ENCODE results near the gene KCNQ1. TPM values are rescaled to one million over a fixed set of nuclear protein-coding genes. Genes with fewer than 3 reads are reported as not detected.

KCNQ1 gene
- total RNA-seq, 1 experiment from 2014 or later, result 1.0 TPM

GRCh38 chr11:2669634-2670469, 225.0 kb downstream of the KCNQ1 start:
- H3K27me3 Mint-ChIP-seq (ENCODE audit: insufficient read depth, unreplicated experiment), result no peaks in the 10 kb centered on the region

GRCh38 chr11:2670541-2671100, 225.8 kb downstream of the KCNQ1 start:
- Mint-ChIP-seq H3K27ac (ENCODE audit: unreplicated experiment) (no peak overlapping the region), H3K9me3 (ENCODE audit: unreplicated experiment) (no peaks in the 10 kb centered on the region), H3K4me3 (ENCODE audit: unreplicated experiment) (no peak overlapping the region), H3K4me1 (ENCODE audit: low read depth, unreplicated experiment) (no peaks in the 10 kb centered on the region), H3K36me3 (ENCODE audit: insufficient read depth, unreplicated experiment) (peaks cover 80% of the 10 kb centered on the region), H3K27me3 (ENCODE audit: insufficient read depth, unreplicated experiment) (no peaks in the 10 kb centered on the region)
- Histone ChIP-seq H3K36me3 (ENCODE audit: control insufficient read depth, insufficient read depth, low read length) (peaks cover 13% of the 10 kb centered on the region), H3K9me3 (no peaks in the 10 kb centered on the region), H3K27me3 (replicated peaks; ENCODE audit: control insufficient read depth, insufficient read depth, low read length) (no peaks in the 10 kb centered on the region), H3K4me1 (no peaks in the 10 kb centered on the region), H3K4me3 (ENCODE audit: low read depth, low read length) (no peak overlapping the region)
- intact Hi-C loops (cut with micrococcal nuclease; ENCODE audit: unreplicated experiment), result no loop called here
- ChIA-PET POLR2A (no interaction called here), CTCF (no interaction called here)
- no peak for DNase-seq
- no TSS peak for BruUV-seq (replicated peaks)
- TF ChIP-seq CTCF (IDR thresholded peaks at IDR 0.05; ENCODE audit: insufficient read depth in 1 of 2, low read depth in 1 of 2, low read length in 1 of 2, severe bottlenecking in 1 of 2, unreplicated experiment in 1 of 2), result no peak

More at GRCh38 chr11:2669634-2670469, 225.0 kb downstream of the KCNQ1 start:
- H3K9me3 Mint-ChIP-seq (ENCODE audit: unreplicated experiment), result no peaks in the 10 kb centered on the region
- no peak overlapping the region for H3K4me3 ChIP-seq (ENCODE audit: low read depth, low read length)
- BruUV-seq (replicated peaks), result no TSS peak
- H3K4me1 Mint-ChIP-seq (ENCODE audit: low read depth, unreplicated experiment), result no peaks in the 10 kb centered on the region
- peaks cover 80% of the 10 kb centered on the region for H3K36me3 Mint-ChIP-seq (ENCODE audit: insufficient read depth, unreplicated experiment)
- H3K4me1 ChIP-seq, result no peaks in the 10 kb centered on the region
- H3K4me3 Mint-ChIP-seq (ENCODE audit: unreplicated experiment), result no peak overlapping the region
- H3K27ac Mint-ChIP-seq (ENCODE audit: unreplicated experiment), result no peak overlapping the region
- H3K36me3 ChIP-seq (ENCODE audit: control insufficient read depth, insufficient read depth, low read length), result peaks cover 16% of the 10 kb centered on the region
- H3K9me3 ChIP-seq, result 0 out of 2 replicates have a peak, but pooled peaks cover 5% of the 10 kb centered on the region
- TF ChIP-seq CTCF (IDR thresholded peaks at IDR 0.05; ENCODE audit: insufficient read depth in 1 of 2, low read depth in 1 of 2, low read length in 1 of 2, severe bottlenecking in 1 of 2, unreplicated experiment in 1 of 2), result no peak
- DNase-seq, result no peak
- ChIA-PET POLR2A (no interaction called here), CTCF (no interaction called here)
- H3K27me3 ChIP-seq (replicated peaks; ENCODE audit: control insufficient read depth, insufficient read depth, low read length), result no peaks in the 10 kb centered on the region
- intact Hi-C loops (cut with micrococcal nuclease; ENCODE audit: unreplicated experiment), result no loop called here

GRCh38 chr11:2671748-2672147, 226.9 kb downstream of the KCNQ1 start:
- H3K4me1 ChIP-seq, result 0 out of 2 replicates have a peak, but pooled peaks cover 2% of the 10 kb centered on the region
- H3K36me3 ChIP-seq (ENCODE audit: control insufficient read depth, insufficient read depth, low read length), result peaks cover 14% of the 10 kb centered on the region
- no peak overlapping the region for H3K27ac Mint-ChIP-seq (ENCODE audit: unreplicated experiment)
- TF ChIP-seq CTCF (IDR thresholded peaks at IDR 0.05; ENCODE audit: insufficient read depth in 1 of 2, low read depth in 1 of 2, low read length in 1 of 2, severe bottlenecking in 1 of 2, unreplicated experiment in 1 of 2), result no peak
- no peak for DNase-seq
- no peaks in the 10 kb centered on the region for H3K9me3 Mint-ChIP-seq (ENCODE audit: unreplicated experiment)
- no peaks in the 10 kb centered on the region for H3K9me3 ChIP-seq
- peaks cover 81% of the 10 kb centered on the region for H3K36me3 Mint-ChIP-seq (ENCODE audit: insufficient read depth, unreplicated experiment)
- no peaks in the 10 kb centered on the region for H3K27me3 ChIP-seq (replicated peaks; ENCODE audit: control insufficient read depth, insufficient read depth, low read length)
- no peak overlapping the region for H3K4me3 ChIP-seq (ENCODE audit: low read depth, low read length)
- intact Hi-C loops (cut with micrococcal nuclease; ENCODE audit: unreplicated experiment), result no loop called here
- no peak overlapping the region for H3K4me3 Mint-ChIP-seq (ENCODE audit: unreplicated experiment)
- no peaks in the 10 kb centered on the region for H3K27me3 Mint-ChIP-seq (ENCODE audit: insufficient read depth, unreplicated experiment)
- H3K4me1 Mint-ChIP-seq (ENCODE audit: low read depth, unreplicated experiment), result peaks cover 8% of the 10 kb centered on the region
- ChIA-PET CTCF (no interaction called here), POLR2A (no interaction called here)
- no TSS peak for BruUV-seq (replicated peaks)

All from Caco-2 (cell line).